ENCODE data around the gene TMPRSS13. TPM values are rescaled to one million over a fixed set of nuclear protein-coding genes. Genes with fewer than 3 reads are reported as not detected.

The TMPRSS13 gene
- total RNA-seq, 1 experiment from 2014 or later: 0.50 TPM

DNA sequence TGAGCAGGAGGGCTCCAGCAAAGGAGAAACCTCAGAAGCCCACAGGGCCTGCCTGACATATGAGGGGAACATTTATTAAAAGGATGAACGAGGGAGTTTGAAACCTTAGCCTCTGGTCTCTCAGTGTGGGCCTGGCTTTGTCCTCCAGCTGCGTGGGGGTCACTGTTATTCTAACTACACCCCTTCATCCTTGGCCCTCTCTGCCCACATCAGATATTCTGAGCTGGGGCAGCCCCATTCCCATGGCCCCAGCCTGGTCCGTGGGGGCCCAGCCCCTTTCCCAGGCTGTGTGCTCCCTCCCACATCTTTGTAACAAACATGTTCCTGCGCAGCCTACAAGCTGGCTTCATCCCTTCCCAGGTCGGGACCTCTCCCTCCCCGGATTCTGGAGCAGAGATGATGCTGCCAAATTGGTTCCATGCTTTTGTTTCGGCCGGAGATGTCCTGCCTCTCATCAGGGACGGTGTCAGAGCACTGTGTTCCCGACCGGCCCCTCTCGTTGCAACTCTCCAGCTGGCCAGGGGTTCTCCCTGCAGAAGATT is 56.7 kb downstream of the TMPRSS13 start:
- Mint-ChIP-seq H3K9me3 (no peaks in the 10 kb centered on the region), H3K27ac (no peak overlapping the region)
- H3K4ac ChIP-seq (ENCODE audit: low read depth, low read length): no peak overlapping the region

More for the DNA sequence above, 56.7 kb downstream of the TMPRSS13 start:
- no peak overlapping the region for H3T11ph ChIP-seq (ENCODE audit: low read length)
- no peak overlapping the region for H2BK5ac ChIP-seq (ENCODE audit: insufficient read length, low read length)
- no peaks in the 10 kb centered on the region; the same call in 1 of the 2 replicates for H3K27me3 ChIP-seq (ENCODE audit: insufficient read depth, low read length)
- H4K5ac ChIP-seq (ENCODE audit: insufficient read length, low read depth, low read length): no peak overlapping the region
- H3K23me2 ChIP-seq (ENCODE audit: insufficient read length, low read depth, low read length, poor library complexity, severe bottlenecking): peaks cover 19% of the 10 kb centered on the region
- H3K79me1 ChIP-seq (ENCODE audit: insufficient read depth, low read depth, low read length, poor library complexity, severe bottlenecking): no peaks in the 10 kb centered on the region
- no CpG with 5 or more reads among the region's 12 CpGs for WGBS (ENCODE audit: extremely low coverage, insufficient read length, low lambda C conversion rate)
- no peak overlapping the region for H2BK12ac ChIP-seq (ENCODE audit: insufficient read length, low read depth, low read length)
- no peak overlapping the region for H3K23ac ChIP-seq (ENCODE audit: insufficient read length, low read depth, low read length)
- no peaks in the 10 kb centered on the region for H4K20me1 ChIP-seq (ENCODE audit: control insufficient read depth, insufficient read depth, insufficient read length)
- no peak overlapping the region for H2BK20ac ChIP-seq (ENCODE audit: low read depth, low read length, poor library complexity, severe bottlenecking)
- H2AFZ ChIP-seq (ENCODE audit: low read length): no peak overlapping the region
- no peak overlapping the region for H3K56ac ChIP-seq (ENCODE audit: insufficient read length, low read depth, low read length)
- TF ChIP-seq, protein P1, sequence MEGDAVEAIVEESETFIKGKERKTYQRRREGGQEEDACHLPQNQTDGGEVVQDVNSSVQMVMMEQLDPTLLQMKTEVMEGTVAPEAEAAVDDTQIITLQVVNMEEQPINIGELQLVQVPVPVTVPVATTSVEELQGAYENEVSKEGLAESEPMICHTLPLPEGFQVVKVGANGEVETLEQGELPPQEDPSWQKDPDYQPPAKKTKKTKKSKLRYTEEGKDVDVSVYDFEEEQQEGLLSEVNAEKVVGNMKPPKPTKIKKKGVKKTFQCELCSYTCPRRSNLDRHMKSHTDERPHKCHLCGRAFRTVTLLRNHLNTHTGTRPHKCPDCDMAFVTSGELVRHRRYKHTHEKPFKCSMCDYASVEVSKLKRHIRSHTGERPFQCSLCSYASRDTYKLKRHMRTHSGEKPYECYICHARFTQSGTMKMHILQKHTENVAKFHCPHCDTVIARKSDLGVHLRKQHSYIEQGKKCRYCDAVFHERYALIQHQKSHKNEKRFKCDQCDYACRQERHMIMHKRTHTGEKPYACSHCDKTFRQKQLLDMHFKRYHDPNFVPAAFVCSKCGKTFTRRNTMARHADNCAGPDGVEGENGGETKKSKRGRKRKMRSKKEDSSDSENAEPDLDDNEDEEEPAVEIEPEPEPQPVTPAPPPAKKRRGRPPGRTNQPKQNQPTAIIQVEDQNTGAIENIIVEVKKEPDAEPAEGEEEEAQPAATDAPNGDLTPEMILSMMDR (conservative IDR thresholded peaks at IDR 0.05): no peak
- Mint-ChIP-seq H3K4me1 (peaks cover 55 to 78% of the 10 kb centered on the region in 2 experiments), H3K4me3 (no peak overlapping the region), H3K36me3 (ENCODE audit: insufficient read depth in 1 of 3, low read depth in 3 of 3) (peaks cover 0 to 3% (median 2%) of the 10 kb centered on the region in 3 experiments; a peak in 1 of 7 replicates), H3K27me3 (ENCODE audit: low read depth) (peaks cover 54% of the 10 kb centered on the region)
- H4K8ac ChIP-seq (replicated peaks; ENCODE audit: insufficient read length, low read depth, low read length): no peak overlapping the region
- H2AK5ac ChIP-seq (ENCODE audit: insufficient read length, low read length): no peak overlapping the region
- no peak overlapping the region for H3K9ac ChIP-seq (ENCODE audit: extremely low read depth, insufficient read length, low read length)
- no peak overlapping the region for H3K14ac ChIP-seq (ENCODE audit: insufficient read depth, low read length)
- H3K4me2 ChIP-seq (ENCODE audit: insufficient read depth, insufficient read length, low read length): no peak overlapping the region
- peaks cover 10% of the 10 kb centered on the region; the same call in 1 of the 2 replicates for H3K4me1 ChIP-seq (ENCODE audit: insufficient read depth, low read length)
- H3K18ac ChIP-seq (ENCODE audit: insufficient read length, low read depth, low read length): no peak overlapping the region
- H3K9me3 ChIP-seq (ENCODE audit: control insufficient read depth, low read depth, low read length): no peaks in the 10 kb centered on the region
- no peak overlapping the region for H4K91ac ChIP-seq (ENCODE audit: insufficient read length, low read depth, low read length)
- no peak overlapping the region for H2BK120ac ChIP-seq (ENCODE audit: low read depth, low read length, poor library complexity, severe bottlenecking)
- H2BK15ac ChIP-seq (ENCODE audit: low read depth, low read length): no peak overlapping the region
- DNase-seq: no peak
- H3K27ac ChIP-seq (ENCODE audit: insufficient read length, low read depth, low read length): no peak overlapping the region
- H3K79me2 ChIP-seq (ENCODE audit: insufficient read depth, low read length): no peaks in the 10 kb centered on the region
